Right renal pelvis (tissue), 4 donors: ENCODE measurements around the gene SCG2. TPM values are rescaled to one million over a fixed set of nuclear protein-coding genes. Genes with fewer than 3 reads are reported as not detected.

Experiments
- DNase-seq, 4 donors: peaks; one replicate each; pipeline ENCODE4 v3.0.0-alpha.2; 2013; ENCODE audit warnings: low read depth in 4 of 4, low spot score in 3 of 4, missing footprints in 1 of 4
- polyA plus RNA-seq, 4 donors: library from polyadenylated mRNA; unstranded; fragments of 120-200 nt; gene quantifications; one replicate each; pipeline ENCODE4 v1.2.1, GENCODE V29; 2013; ENCODE audit not compliant: insufficient read length in 4 of 4

The SCG2 gene
- polyA plus RNA-seq, 4 donors: 0.35 to 1.8 (median 0.54) TPM

- no peak for DNase-seq
Observed at GRCh38 chr2:223585666-223586065, 16.5 kb downstream of the SCG2 start.

DNA sequence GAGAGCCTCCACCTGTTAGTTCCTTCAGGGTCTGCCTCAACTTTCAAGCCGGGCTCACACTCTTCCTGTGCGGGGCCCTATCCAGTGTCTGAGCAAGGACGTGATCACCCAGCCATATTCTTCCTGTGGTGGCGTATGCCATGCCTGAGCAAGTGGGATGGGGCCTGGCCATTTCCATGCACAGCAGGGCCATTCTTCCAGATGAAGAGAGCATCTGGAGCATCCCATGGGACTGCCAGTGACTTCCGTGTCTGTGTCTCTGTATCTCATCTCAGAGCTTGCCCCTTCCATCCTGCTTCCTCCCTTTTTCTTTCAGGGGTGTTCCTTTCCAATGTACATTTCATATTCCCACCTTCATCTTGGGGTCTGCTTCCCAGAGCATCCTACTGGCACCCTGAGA is 20.2 kb downstream of the SCG2 start:
- no peak for DNase-seq

DNA sequence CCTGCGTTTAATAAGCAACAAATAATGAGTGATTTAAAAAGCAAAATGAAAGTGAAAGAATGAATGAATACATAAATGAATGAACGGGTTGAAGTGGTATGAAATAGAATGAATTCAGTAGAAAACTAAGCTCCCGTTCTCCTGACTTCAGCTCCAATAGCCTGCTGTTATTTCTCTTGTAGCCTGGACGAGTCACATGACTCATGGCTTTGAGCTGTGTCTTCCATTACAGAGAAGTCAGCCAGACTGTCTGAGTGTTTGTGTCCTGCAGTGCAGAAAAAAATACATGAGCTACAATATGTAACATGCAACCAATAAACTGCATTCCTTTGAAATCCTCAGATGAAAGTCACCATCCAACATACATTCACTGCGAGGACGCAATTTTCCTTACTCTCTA is 21.2 kb downstream of the SCG2 start:
- no peak for DNase-seq

GRCh38 chr2:223578846-223579245 is 23.3 kb downstream of the SCG2 start:
- DNase-seq: no peak

GRCh38 chr2:223576873-223577272 is 25.3 kb downstream of the SCG2 start:
- no peak for DNase-seq

DNA sequence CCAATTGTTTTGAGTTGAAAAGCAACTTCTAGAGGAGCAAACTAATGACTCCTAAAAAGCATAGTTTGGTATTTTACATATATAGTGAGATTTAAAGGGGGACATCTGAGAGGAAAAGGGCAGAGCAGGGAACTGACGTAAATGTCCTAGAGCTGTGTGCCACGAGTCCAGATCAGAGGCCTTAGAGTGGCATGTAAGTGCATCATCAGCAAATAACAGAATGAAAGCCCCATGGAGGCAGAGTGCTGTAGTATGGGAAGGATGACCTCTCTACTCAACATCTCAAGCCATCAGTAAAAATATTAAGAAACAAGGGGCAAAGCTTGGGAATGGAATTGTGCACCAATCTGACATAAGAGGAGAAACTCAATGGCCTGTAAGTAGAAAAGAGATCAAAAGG is 31.4 kb downstream of the SCG2 start:
- no peak for DNase-seq

DNA sequence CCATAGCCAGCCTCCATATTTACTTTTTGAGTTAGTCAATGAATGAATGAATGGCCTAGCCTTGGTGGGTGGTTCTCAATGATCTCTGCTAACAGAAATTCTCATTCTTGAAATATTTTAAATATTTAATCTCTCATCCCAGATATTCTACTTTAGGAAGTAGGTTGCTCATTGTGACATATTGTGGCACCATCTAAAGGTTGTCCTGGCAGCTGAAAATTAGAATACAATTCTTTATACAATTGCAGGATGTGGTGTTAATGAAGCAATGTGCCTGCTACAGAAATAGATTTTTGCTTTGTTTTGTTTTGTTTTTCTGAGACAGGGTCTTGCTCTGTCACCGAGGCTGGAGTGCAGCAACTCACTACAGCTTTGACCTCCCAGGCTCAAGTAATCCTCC is 35.8 kb downstream of the SCG2 start:
- DNase-seq: no peak

- DNase-seq: no peak
Observed at GRCh38 chr2:223563462-223563861, 38.7 kb downstream of the SCG2 start.

DNA sequence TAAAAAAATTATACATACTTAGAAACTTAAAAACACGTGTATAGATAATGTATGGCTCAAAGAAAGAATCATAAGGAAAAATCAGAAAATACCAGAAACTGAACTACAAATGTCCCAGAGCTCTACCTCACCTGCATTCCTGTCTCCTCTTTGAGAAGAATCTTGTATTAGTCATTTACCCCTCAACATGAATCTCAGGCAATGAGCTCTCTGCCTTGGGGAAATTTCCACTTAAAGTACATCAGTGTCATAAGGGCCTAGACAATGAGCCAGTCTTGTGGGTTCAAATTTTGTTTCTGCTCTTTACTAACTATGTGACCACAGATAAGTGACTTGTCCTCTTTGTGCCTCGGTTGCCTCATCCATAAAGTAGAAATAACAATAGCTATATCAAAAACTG is 40.1 kb downstream of the SCG2 start:
- DNase-seq: no peak

DNA sequence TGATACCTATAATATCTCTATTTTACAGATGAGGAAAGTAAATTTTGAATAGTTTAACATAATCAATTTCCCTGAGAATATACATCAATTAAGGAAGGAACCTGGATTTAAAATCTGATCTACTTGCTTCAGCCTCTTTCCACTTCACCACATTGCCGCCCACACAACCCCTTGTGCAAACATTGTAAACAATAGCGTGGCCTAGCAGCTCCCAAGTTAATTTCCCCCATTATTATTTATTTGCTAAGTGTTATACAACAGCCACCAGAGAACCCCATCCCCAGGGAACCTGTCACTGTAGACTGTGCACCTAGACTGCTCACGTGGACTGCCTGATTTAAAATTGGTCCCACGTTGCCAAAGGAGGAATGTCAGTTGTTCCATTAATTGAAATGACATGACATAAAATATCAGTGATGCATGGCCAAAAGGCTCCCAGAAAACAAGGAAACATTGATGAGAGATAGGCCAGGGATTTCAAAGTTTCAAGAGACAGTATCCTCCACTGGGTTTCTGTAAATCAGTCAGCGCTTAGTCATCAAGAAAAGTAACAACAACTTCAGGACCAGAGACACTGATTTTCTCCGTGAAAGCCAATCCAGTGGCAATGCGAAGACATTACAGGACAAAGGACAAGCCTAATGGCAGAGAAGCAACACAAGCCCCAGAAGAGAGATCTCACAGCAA is 41.3 kb downstream of the SCG2 start:
- DNase-seq: no peak

DNA sequence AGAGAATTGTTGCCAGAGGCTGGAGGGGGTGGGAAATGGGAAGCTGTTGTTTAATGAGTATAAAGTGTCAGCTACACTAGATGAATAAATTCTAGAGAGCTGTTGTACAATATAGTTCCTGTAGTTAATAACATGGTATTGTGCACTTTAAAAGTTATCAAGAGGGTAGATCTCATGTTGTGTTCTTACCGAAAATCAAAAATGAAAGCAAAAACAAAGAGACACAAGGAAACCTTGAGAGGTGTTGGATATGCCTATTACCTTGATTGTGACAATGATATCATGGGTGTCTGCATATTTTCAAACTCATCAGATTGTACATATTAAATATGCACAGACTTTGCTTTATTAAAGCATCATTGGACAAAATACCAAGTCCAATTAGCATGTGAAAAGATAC is 43.2 kb downstream of the SCG2 start:
- no peak for DNase-seq

GRCh38 chr2:223554923-223555322 is 47.2 kb downstream of the SCG2 start:
- no peak for DNase-seq

GRCh38 chr2:223549215-223549614 is 52.9 kb downstream of the SCG2 start:
- no peak for DNase-seq

DNA sequence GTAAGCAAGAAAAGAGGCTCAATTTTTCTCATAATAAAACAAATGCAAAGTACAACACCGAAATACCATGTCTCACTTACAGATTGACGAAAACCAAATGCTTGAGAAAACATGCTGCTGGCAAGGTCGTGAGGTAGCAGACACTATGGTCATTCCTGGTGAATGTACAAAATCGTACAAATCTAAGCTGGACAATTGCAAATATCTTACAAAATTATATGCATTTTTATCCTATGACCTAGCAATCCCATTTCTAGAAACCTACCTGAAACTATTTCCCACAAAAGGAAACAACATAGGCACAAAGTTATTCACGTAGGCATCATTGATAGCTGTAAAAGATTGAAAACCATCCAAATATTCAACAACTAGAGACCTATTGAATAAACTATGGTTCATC is 54.0 kb downstream of the SCG2 start:
- DNase-seq: no peak

Other genes with a start within 250 kb of the SCG2 start
- 10 to 100 TPM; 10.5 to 16.5 (median 12.7) TPM for gene AP1S3, start 235.2 kb upstream of the SCG2 start, polyA plus RNA-seq